Measurements from ENCODE around the gene UTS2B.

GRCh38 chr3:191246630-191247029, 83.7 kb downstream of the UTS2B start:
- TF ChIP-seq MXI1 (IDR thresholded peaks at IDR 0.05; ENCODE audit: borderline replicate concordance, low read depth, low read length) (no peak), CTCF (conservative IDR thresholded peaks at IDR 0.05; ENCODE audit: low read depth, low read length) (no peak), POLR2A (IDR thresholded peaks at IDR 0.05; ENCODE audit: low read depth, low read length) (no peak), RAD21 (IDR thresholded peaks at IDR 0.05; ENCODE audit: low read length) (no peak), MAFK (IDR thresholded peaks at IDR 0.05; ENCODE audit: low read depth, low read length) (no peak), MAZ (IDR thresholded peaks at IDR 0.05; ENCODE audit: borderline replicate concordance, low read depth, low read length) (no peak), ELK1 (IDR thresholded peaks at IDR 0.05; ENCODE audit: borderline replicate concordance, low read depth, low read length) (no peak), RCOR1 (IDR thresholded peaks at IDR 0.05; ENCODE audit: insufficient replicate concordance, low read length) (no peak), CEBPB (IDR thresholded peaks at IDR 0.05; ENCODE audit: low read depth, low read length) (peak; percentile 22; the same call in 1 of the 2 replicates), BHLHE40 (IDR thresholded peaks at IDR 0.05; ENCODE audit: low read depth, low read length) (no peak), SMC3 (IDR thresholded peaks at IDR 0.05; ENCODE audit: low read depth, low read length) (no peak), USF2 (IDR thresholded peaks at IDR 0.05; ENCODE audit: low read depth, low read length) (no peak; the same call in 1 of the 2 replicates), FOS (IDR thresholded peaks at IDR 0.05; ENCODE audit: low read depth, low read length) (peak; percentile 91)

Measured in IMR-90 (cell line).